Stimulated activated effector memory CD8-positive, alpha-beta T cell treated with anti-CD3 and anti-CD28 coated beads, Interleukin-12 subunit alpha, Interleukin-12 subunit beta, amount 100 ng/mL, for 72 hours (primary cell): ENCODE results near the gene ZFYVE9.
"Not testable (repeated sequence)": the region's sequence is repeated elsewhere in the genome, so short reads cannot be mapped to it uniquely, and the experiment has no call there.

Experiments
- ATAC-seq: fragments of 150-1000 bp; cut with Tn5 transposase; 2 replicates; pipeline ENCODE4 v1.10.0; 2021
- DNase-seq, 2 donors: peaks; one replicate each; pipeline ENCODE4 v3.0.0; 2021 to 2022; ENCODE audit warnings: low spot score in 2 of 2
- H3K27ac Mint-ChIP-seq: one replicate; pipeline ENCODE4 v1.8.0; 2022; ENCODE audit warnings: mild to moderate bottlenecking, mixed read lengths
- H3K36me3 Mint-ChIP-seq: one replicate; pipeline ENCODE4 v1.8.0; 2022; ENCODE audit warnings: mild to moderate bottlenecking, mixed read lengths
- H3K4me1 Mint-ChIP-seq: one replicate; pipeline ENCODE4 v1.8.0; 2022; ENCODE audit warnings: mixed read lengths
- H3K4me3 Mint-ChIP-seq: one replicate; pipeline ENCODE4 v1.8.0; 2022; ENCODE audit warnings: mild to moderate bottlenecking, mixed read lengths
- H3K9me3 Mint-ChIP-seq: one replicate; pipeline ENCODE4 v1.8.0; 2022; ENCODE audit warnings: mixed read lengths

Gene ZFYVE9

DNA sequence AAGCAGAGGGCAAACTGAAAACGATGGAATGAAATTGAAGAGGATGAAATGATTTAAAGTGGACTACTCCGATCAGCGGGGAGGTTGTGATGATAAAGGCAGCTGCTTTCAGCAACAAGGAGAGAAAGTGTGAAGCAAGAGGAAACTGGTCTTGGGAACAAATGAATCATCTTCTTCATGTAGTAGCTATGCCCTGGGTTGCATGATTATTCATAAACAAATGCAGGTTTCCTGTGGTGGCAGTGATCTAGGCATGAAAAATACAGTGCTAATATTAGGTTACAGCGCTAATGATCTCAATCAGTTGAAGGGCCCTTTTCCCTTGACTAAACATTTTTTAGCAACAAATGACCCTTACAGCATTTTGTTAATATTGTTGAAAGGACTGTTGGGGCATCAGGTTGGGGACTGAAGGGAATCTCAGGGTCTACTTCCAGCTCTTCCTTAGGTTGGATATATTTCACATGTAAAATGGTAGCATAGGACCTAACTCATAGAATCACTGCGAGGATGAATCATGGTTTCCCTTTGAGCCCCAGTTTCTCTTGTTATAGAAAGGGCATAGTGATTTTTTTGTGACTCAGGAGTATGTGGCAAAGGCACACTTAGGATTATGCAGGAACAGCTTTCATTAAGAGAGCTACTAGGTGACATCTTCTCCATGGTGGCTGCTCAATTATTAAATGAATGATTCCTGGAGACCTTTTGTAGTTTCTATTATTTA is 1.9 kb upstream of the ZFYVE9 start:
- Mint-ChIP-seq H3K36me3 (peaks cover 15% of the 10 kb centered on the region), H3K27ac (peak overlapping the region; percentile 70), H3K9me3 (no peaks in the 10 kb centered on the region), H3K4me3 (peak overlapping the region; percentile 65), H3K4me1 (peaks cover 31% of the 10 kb centered on the region)
- DNase-seq = peak; percentile 26 to 61
- ATAC-seq = peak; percentile 88

DNA sequence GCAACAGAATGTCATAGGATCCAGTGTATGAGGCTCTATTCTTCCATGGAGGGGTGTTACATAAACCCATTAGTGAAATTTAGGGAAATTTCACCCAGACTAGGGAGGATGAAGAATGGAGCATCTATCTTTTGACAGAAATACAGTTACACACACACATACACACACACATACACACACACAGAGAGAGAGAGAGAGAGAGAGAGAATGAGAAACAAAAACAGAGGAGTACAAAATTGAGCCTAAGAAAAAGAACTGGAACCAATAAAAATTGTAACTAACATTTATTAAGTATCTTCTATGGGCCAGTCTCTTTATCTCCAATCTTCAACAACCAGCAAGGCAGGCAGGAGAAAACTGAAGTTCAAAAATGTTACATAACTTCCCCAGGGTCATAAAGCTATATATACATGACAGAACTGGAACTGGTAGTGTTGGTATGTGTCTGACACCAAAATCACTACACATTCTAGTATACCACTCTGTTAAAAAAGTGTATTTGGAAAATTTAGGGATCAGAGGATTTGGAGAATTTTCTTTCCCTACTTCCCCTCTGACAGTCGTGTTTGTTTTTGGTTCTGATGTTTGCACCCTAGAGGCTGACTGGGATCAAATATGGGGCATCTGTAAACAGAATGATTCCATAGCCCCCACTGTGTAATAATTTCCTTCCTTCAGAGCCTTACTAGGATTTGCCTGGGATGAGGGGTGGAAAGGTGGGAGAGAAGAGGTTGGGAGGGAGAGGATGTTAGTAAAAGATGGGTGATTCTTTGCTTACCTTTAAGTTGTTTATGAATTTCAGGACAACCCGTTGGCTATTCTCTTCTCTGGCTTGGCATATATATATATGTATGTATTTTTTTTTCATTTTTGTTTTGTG is 1.0 kb upstream of the ZFYVE9 start:
- no peak for DNase-seq
- peaks cover 36% of the 10 kb centered on the region for H3K4me1 Mint-ChIP-seq
- no peak for ATAC-seq

DNA sequence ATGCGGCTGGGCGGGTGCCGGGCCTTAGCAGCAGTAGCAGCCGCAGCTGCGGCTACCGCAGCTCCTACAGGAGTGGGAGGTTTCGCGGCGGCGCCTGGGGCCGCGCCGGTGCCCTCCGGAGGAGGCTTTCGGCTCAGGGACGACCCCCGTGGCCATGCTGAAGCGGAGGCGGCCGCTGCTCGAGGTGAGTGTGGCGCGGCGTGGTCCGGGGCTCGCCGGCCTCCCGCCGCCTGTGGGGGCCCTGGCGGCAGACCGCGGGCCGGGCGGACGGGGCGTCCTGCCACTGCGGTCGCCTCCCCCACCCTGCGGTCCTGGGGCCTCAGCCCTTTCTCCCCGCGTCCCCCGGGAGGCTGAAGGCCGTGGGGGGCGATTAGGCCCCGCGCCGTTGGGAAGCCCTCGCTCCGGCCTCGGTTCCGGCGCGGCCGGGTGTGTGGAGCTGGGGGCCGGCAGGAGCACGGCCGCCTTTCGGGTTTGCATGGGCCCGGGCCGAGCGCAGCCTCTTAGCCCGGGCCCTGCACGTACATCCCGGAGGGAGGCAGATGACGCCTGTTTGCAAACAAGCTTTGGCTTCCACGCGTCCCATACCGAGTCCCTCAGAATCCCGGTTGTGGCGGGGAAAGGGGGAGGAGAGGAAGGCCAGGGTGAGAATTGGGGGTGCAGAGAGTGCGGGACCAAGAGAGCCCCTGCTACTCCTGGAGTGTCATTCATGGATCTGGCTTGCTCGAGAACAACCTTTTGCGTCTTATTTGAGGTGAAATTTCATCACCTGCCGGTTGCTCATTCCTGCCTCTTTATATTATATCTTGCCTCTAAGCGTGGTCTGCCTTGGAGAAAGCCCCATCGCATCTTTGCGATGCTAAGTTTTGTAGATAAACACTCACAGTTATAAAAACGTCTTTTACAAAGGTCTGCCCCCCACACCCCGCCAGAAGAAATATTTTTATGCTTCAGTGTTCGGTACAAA is 613 bp downstream of the ZFYVE9 start:
- H3K36me3 Mint-ChIP-seq = peaks cover 15% of the 10 kb centered on the region
- peaks cover 36% of the 10 kb centered on the region for H3K4me1 Mint-ChIP-seq
- ATAC-seq = peak; percentile 50
- peak overlapping the region; percentile 65 for H3K4me3 Mint-ChIP-seq
- H3K27ac Mint-ChIP-seq = no peak overlapping the region
- peak in 1 of 2 donors; percentile 73 for DNase-seq
- no peaks in the 10 kb centered on the region for H3K9me3 Mint-ChIP-seq

More for the DNA sequence above, 1.0 kb upstream of the ZFYVE9 start:
- Mint-ChIP-seq H3K4me3 (peak overlapping the region; percentile 65), H3K27ac (peak overlapping the region; percentile 56), H3K36me3 (peaks cover 15% of the 10 kb centered on the region), H3K9me3 (no peaks in the 10 kb centered on the region)

DNA sequence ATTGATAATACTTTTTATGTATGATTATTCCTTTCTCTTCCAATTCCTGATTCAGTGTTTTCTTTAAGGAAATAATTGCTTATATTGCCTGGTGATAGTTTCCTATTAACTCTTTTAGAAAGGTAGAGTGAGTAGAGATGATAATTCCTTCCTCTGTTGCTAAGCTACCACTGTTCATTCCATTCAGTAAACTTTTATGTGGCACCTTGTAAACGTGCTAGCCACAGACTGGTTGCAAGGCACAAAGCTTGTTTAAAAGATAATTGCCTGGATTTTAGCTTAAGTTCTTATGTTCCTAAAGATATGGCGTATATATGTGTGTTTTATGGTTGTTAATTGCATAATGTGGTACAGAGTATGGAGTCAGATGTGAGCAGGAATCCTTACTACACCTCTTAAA is 3.2 kb downstream of the ZFYVE9 start:
- peaks cover 6% of the 10 kb centered on the region for H3K36me3 Mint-ChIP-seq
- ATAC-seq (no peak), DNase-seq (no peak)
- no peak overlapping the region for H3K27ac Mint-ChIP-seq
- no peak overlapping the region for H3K4me3 Mint-ChIP-seq
- H3K4me1 Mint-ChIP-seq = peaks cover 26% of the 10 kb centered on the region
- H3K9me3 Mint-ChIP-seq = no peaks in the 10 kb centered on the region

DNA sequence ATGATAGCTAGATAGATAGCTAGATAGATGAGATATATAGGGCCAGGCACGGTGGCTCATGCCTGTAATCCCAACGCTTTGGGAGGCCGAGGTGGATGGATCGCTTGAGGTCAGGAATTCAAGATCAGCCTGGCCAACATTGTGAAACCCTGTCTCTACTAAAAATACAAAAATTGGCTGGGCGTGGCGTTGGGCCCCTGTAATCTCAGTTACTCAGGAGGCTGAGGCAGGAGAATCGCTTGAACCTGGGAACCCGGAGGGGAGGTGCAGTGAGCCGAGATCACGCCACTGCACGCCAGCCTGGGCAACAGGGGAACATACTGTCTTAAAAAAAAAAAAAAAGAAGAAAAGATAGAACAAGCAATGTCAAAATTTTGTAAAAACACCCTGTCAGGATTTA is 8.6 kb downstream of the ZFYVE9 start:
- not testable (repeated sequence) for H3K4me1 Mint-ChIP-seq, ATAC-seq, DNase-seq, H3K36me3 Mint-ChIP-seq, H3K9me3 Mint-ChIP-seq, H3K27ac Mint-ChIP-seq, H3K4me3 Mint-ChIP-seq

DNA sequence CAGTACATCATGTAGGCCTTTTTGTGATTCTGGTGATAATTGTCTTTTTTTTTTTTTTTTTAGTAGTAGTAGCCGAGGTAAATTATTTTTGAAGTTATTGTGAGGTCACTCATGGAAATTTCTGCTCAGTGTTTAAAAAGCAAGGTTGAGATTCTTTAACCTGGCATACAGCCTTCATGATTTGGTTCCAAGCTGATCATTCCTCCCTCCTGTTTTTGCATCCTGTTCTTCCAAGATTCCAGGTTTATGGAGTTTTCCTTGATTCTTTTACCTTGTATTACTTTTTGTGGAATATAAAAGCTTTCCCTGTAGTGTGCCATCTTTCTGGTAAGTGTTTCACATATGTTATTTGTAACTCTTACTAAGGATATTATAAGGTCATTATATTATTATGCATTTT is 9.1 kb downstream of the ZFYVE9 start:
- Mint-ChIP-seq H3K4me1 (no peaks in the 10 kb centered on the region), H3K4me3 (no peak overlapping the region), H3K9me3 (no peaks in the 10 kb centered on the region), H3K36me3 (no peaks in the 10 kb centered on the region), H3K27ac (no peak overlapping the region)
- DNase-seq = no peak
- no peak for ATAC-seq

DNA sequence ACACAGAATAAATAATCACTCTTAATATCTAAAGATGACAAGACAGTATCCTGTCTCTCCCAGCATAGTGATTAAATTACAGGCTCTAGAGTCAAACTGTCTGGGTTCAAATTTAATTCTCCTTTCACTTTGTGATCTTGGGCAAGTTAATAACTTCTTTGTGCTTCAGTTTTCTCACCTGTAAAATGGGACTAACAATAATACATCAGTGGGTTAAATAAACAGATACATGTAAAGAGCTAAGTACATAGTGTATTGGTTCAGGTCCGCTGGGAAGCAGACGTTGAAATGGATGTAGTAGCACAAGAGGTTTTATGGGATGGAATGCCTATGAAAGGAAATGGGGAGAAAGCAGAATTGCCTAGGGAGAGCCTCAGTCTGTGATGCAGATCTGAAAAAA is 10.7 kb downstream of the ZFYVE9 start:
- no peaks in the 10 kb centered on the region for H3K9me3 Mint-ChIP-seq
- H3K36me3 Mint-ChIP-seq = no peaks in the 10 kb centered on the region
- H3K27ac Mint-ChIP-seq = no peak overlapping the region
- no peak for ATAC-seq
- H3K4me1 Mint-ChIP-seq = no peaks in the 10 kb centered on the region
- no peak overlapping the region for H3K4me3 Mint-ChIP-seq
- no peak for DNase-seq

DNA sequence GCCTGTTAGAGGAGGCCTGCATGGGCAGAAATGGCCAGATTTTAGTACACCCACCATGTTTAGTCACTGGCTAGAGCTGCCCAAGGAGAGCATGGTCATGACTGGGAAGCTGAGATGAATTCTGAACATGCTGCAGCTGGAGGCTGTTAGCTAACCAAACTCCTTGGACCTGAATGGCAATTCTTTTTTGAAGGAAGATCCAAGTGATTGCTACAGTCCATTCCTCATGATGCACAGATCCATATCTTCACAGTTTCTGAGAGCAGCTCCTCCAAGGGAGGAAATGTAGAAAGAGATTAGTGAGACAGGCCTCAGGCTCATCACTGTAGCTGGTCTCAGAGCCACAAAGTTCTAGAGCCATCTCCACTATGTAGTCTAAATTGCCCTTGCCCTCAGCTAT is 11.1 kb downstream of the ZFYVE9 start:
- Mint-ChIP-seq H3K9me3 (no peaks in the 10 kb centered on the region), H3K4me1 (no peaks in the 10 kb centered on the region), H3K4me3 (no peak overlapping the region), H3K36me3 (no peaks in the 10 kb centered on the region), H3K27ac (no peak overlapping the region)
- no peak for ATAC-seq
- no peak for DNase-seq

DNA sequence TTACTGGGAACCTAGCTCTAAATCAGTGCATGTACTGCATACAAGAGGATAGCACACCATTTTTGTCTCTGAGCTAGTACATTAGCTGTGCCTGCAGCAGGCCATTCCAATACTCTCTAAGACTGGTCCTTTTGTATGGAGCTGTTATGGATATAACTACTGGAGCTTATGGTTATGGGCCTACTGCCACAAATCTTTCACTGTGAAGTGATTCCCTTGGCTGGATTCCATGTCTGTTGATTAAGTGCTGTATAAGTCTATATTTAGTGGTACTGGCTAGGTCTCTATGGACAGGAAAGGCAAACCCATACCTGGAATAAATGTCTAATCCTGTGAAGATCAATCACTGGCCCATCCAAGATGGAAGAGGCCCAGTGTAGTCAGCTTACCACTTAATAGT is 12.0 kb downstream of the ZFYVE9 start:
- DNase-seq (no peak), ATAC-seq (no peak)
- Mint-ChIP-seq H3K27ac (no peak overlapping the region), H3K4me3 (no peak overlapping the region), H3K4me1 (no peaks in the 10 kb centered on the region), H3K36me3 (no peaks in the 10 kb centered on the region), H3K9me3 (no peaks in the 10 kb centered on the region)

DNA sequence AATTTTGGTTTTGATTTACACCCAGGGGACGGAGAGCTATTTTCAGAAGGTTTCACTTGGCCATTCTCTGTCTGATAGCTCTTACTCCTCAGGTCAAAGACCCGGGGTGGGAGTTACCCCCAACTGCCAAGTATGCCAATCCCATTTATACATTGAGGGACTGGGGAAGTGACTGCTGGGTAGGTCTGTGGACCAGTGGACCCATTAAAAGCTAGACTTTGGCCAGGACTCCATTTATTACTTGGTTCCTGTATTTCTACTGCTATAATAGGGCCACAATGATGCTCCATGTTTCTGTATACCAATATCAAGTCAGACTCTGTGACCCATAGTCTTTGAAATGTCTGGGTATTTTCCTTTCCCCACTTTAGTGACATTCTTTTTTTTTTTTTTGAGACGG is 14.6 kb downstream of the ZFYVE9 start:
- H3K36me3 Mint-ChIP-seq = no peaks in the 10 kb centered on the region
- no peaks in the 10 kb centered on the region for H3K9me3 Mint-ChIP-seq
- DNase-seq (no peak), ATAC-seq (no peak)
- H3K4me3 Mint-ChIP-seq = no peak overlapping the region
- no peaks in the 10 kb centered on the region for H3K4me1 Mint-ChIP-seq
- H3K27ac Mint-ChIP-seq = no peak overlapping the region

DNA sequence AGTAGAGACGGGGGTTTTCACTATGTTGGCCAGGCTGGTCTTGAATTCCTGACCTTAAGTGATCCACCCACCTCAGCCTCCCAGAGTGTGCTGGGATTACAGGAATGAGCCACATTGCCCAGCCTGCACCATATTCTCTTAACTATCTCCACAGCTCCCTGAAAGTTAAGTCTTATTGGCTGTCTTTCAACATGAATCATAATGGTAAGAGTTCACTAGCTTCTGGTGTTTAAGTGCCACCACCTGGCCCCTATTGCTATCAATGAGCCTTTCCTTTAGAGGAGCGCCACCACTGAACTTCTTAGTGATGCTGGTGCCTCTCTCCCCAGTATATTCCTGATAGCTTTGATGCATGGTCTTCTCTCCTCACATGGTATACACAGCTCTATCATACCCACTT is 15.7 kb downstream of the ZFYVE9 start:
- ATAC-seq (no peak), DNase-seq (no peak)
- no peak overlapping the region for H3K4me3 Mint-ChIP-seq
- no peaks in the 10 kb centered on the region for H3K4me1 Mint-ChIP-seq
- H3K9me3 Mint-ChIP-seq = no peaks in the 10 kb centered on the region
- H3K36me3 Mint-ChIP-seq = no peaks in the 10 kb centered on the region
- no peak overlapping the region for H3K27ac Mint-ChIP-seq

DNA sequence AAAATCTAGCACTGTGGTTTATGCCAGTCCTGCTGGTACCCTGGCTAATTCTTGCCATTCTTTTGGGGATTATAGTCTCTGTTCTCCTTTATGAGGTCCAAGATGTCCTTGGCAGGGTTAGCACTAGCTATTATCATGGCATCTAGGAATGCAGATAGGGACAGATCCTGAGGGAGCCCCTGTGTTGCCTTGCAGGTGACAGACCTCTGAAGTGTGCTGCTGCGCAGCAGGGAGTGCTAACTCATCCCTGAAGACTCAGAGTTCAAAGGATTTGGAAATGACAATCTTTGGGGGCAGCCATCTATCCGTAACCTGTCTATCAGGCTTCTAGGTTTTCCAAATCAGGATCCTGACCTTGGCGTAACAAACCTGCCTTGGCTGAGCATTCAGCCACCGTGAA is 16.3 kb downstream of the ZFYVE9 start:
- ATAC-seq = no peak
- H3K27ac Mint-ChIP-seq = no peak overlapping the region
- no peak overlapping the region for H3K4me3 Mint-ChIP-seq
- DNase-seq = no peak
- H3K9me3 Mint-ChIP-seq = no peaks in the 10 kb centered on the region
- no peaks in the 10 kb centered on the region for H3K36me3 Mint-ChIP-seq
- H3K4me1 Mint-ChIP-seq = no peaks in the 10 kb centered on the region

DNA sequence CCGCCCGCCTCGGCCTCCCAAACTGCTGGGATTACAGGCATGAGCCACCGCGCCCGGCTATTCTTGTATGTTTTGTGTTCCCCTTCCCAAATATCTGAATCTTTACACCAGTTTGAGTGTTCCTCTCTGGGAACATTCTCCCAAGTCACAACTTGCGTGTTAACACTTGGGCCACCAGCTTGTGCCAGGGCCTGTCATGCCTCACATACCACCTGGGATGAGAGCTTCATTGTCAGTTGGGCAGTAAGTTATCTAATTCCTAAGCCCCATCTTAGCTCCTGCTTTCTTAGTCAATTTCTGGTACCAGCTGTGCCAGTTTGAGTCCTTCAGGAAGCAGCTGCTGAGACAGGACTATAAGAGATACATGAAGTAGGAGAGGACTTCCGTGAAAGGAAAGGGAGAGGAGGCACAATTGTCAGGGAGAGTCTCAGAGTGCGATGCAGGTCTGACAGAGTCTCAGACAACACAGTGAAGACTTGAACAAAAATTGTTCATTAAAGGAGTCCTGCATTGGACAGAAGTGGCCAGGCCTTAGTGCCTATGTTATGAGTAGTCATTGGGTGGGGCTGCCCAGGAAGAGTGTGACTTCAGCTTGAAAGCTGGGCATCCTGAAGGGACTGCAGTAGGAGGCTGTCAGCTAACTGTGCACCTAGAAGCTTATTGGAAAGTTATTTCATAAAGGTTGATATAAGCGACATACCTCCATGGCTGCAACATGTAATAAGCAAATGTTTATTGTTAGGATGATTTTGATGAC is 17.3 kb downstream of the ZFYVE9 start:
- H3K4me1 Mint-ChIP-seq = no peaks in the 10 kb centered on the region
- ATAC-seq (no peak), DNase-seq (no peak)
- no peaks in the 10 kb centered on the region for H3K36me3 Mint-ChIP-seq
- H3K27ac Mint-ChIP-seq = no peak overlapping the region
- no peak overlapping the region for H3K4me3 Mint-ChIP-seq
- no peaks in the 10 kb centered on the region for H3K9me3 Mint-ChIP-seq

DNA sequence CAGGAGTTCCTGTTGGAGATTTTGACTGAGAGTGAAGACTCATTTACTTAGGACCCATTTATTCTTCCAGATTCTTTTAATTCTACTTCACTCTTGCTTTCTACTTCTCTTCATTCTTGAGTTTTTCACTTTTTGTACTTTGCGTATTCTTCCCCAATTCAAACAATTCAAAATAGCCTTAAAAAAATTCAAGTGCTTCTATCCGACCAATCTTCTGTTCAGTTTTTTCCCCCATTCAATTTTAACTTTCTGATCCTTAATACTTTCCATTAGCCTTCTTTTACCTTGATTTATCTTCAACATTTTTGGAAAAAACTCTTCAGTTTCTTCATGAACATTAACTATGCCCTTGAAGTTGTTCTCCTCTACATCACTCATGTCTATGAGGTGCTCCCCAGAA is 21.1 kb downstream of the ZFYVE9 start:
- H3K36me3 Mint-ChIP-seq = no peaks in the 10 kb centered on the region
- no peaks in the 10 kb centered on the region for H3K9me3 Mint-ChIP-seq
- H3K27ac Mint-ChIP-seq = no peak overlapping the region
- H3K4me1 Mint-ChIP-seq = no peaks in the 10 kb centered on the region
- ATAC-seq (no peak), DNase-seq (no peak)
- no peak overlapping the region for H3K4me3 Mint-ChIP-seq

DNA sequence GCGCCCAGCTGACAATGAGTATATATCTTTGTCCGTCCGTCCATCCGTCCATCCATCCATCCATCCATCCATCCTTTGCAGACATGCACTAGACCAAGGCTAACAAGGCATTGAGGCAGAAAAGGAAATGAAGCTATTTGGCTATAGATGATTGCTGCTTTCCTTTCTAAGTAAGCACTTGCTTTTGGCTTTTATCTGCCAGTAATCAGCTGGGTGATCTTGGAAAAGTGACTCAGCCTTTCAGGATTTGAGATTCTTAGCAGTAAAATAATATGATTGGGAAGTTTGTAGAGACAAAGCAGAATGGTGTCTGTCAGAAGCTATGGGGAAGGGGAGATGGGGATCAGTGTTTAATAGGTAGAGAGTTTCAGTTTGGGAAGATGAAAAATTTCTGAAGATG is 22.7 kb downstream of the ZFYVE9 start:
- H3K9me3 Mint-ChIP-seq = no peaks in the 10 kb centered on the region
- no peaks in the 10 kb centered on the region for H3K36me3 Mint-ChIP-seq
- H3K4me1 Mint-ChIP-seq = no peaks in the 10 kb centered on the region
- no peak overlapping the region for H3K4me3 Mint-ChIP-seq
- no peak overlapping the region for H3K27ac Mint-ChIP-seq
- DNase-seq = no peak
- ATAC-seq = no peak
